BE2C (cell line): ENCODE measurements around the gene TYK2.
A peak's percentile ranks its signal among the peaks of the same experiment; 100 is the strongest.
"Not testable (repeated sequence)": the region's sequence is repeated elsewhere in the genome, so short reads cannot be mapped to it uniquely, and the experiment has no call there.

Source experiments
- DNase-seq: peaks from one replicate; pipeline ENCODE4 v3.0.0-alpha.2; 2020
- H3K27me3 ChIP-seq: fragments of 250-450 bp; sonication (Bioruptor Pico); 2 replicates; pipeline ENCODE4 v1.5.1; 2020; ENCODE audit warnings: mild to moderate bottlenecking
- H3K36me3 ChIP-seq: fragments of 250-450 bp; sonication (Bioruptor Pico); 2 replicates; pipeline ENCODE4 v1.5.1; 2020; ENCODE audit warnings: mild to moderate bottlenecking
- H3K4me1 ChIP-seq: fragments of 250-450 bp; sonication (Bioruptor Pico); 2 replicates; pipeline ENCODE4 v1.5.1; 2020
- H3K4me3 ChIP-seq: 2 replicates; pipeline ENCODE4 v1.5.1; 2011; ENCODE audit warnings: low read depth, low read length
- H3K9me3 ChIP-seq: fragments of 250-450 bp; sonication (Bioruptor Pico); 2 replicates; pipeline ENCODE4 v1.5.1; 2020
- TF ChIP-seq, protein P1 (sequence below): IDR thresholded peaks from 2 replicates; pipeline ENCODE4 v1.5.1; 2012; ENCODE audit warnings: mild to moderate bottlenecking, low read depth, low read length

Gene TYK2

DNA sequence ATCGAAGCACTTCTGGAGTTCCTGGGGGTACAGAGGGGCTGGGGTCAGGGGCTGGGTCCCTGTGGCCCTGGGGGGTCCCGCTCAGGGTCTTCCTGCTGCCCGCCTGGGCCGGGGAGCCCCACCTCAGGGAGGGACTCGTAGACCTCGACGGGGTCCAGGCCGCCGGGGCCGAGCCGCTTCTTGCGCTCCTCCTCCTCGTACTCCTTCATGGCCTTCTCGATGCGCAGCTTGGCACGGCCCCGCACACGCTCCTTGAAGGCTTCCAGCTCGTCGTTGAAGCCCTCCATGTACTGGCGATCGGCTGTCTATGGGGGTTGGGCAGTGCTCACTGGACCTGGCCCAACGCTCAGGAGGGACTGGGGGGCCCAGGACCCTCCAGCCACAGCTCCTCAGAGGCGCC lies 12.8 kb upstream of the TYK2 start:
- Histone ChIP-seq H3K4me1 (no peaks in the 10 kb centered on the region), H3K27me3 (no peaks in the 10 kb centered on the region), H3K4me3 (no peak overlapping the region), H3K36me3 (peaks cover 49% of the 10 kb centered on the region), H3K9me3 (no peaks in the 10 kb centered on the region)
- no peak for DNase-seq
- TF ChIP-seq, protein P1, sequence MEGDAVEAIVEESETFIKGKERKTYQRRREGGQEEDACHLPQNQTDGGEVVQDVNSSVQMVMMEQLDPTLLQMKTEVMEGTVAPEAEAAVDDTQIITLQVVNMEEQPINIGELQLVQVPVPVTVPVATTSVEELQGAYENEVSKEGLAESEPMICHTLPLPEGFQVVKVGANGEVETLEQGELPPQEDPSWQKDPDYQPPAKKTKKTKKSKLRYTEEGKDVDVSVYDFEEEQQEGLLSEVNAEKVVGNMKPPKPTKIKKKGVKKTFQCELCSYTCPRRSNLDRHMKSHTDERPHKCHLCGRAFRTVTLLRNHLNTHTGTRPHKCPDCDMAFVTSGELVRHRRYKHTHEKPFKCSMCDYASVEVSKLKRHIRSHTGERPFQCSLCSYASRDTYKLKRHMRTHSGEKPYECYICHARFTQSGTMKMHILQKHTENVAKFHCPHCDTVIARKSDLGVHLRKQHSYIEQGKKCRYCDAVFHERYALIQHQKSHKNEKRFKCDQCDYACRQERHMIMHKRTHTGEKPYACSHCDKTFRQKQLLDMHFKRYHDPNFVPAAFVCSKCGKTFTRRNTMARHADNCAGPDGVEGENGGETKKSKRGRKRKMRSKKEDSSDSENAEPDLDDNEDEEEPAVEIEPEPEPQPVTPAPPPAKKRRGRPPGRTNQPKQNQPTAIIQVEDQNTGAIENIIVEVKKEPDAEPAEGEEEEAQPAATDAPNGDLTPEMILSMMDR: no peak

DNA sequence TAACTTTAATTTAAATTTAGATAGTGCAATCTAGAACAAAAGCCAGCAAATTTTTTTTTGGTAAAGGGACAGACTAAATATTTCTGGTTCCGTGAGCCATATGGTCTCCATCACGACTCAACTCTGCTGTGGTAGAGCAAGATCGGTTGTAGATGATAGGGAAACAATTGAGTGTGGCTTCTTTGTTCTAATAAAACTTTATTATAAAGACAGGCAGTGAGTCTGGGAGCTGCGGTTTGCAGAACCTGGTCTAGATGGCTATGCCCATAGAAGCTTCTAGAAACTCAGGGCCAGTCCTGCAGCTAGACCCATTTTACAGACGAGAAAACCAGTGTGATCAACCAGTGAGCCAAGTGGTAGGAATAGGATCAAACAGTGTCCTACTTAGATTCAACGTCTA lies 11.7 kb upstream of the TYK2 start:
- no peaks in the 10 kb centered on the region for H3K9me3 ChIP-seq
- H3K27me3 ChIP-seq: no peaks in the 10 kb centered on the region
- no peak overlapping the region for H3K4me3 ChIP-seq
- no peak for DNase-seq
- peaks cover 49% of the 10 kb centered on the region for H3K36me3 ChIP-seq
- TF ChIP-seq, protein P1: no peak
- H3K4me1 ChIP-seq: no peaks in the 10 kb centered on the region

DNA sequence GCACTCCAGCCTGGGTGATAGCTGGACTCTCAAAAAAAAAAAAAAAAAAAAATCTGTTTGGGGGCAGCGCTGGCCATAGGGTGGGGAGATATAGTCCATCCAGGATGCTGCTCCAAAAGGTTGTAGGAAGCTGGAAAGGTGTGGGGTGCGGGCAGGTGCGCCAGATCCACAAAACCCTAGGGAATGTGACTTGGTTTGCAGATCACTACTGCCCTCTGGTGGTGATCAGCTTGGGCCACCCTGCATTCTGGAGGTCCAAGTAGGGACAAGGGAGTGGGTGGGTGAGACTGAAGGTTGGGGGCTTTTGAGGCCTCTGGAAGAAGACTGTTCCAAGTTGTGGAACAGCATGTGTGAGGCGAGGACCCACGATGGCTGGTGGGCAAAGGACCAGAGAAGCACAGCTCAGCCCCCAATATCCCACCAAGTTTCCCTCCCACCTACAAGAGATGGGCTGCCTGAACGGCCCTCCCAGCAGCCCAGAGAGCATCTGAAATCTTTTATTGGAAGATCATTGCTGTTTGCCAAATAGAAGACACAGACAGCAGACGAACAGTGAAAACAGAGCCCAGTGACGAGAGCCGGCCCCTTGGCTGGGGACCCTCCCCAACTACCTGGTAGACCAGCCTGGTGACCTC lies 10.4 kb upstream of the TYK2 start:
- TF ChIP-seq, protein P1: peak; percentile 95
- DNase-seq: peak; percentile 78
- no peaks in the 10 kb centered on the region for H3K9me3 ChIP-seq
- H3K4me1 ChIP-seq: no peaks in the 10 kb centered on the region
- H3K4me3 ChIP-seq: no peak overlapping the region
- H3K27me3 ChIP-seq: no peaks in the 10 kb centered on the region
- peaks cover 44% of the 10 kb centered on the region for H3K36me3 ChIP-seq

DNA sequence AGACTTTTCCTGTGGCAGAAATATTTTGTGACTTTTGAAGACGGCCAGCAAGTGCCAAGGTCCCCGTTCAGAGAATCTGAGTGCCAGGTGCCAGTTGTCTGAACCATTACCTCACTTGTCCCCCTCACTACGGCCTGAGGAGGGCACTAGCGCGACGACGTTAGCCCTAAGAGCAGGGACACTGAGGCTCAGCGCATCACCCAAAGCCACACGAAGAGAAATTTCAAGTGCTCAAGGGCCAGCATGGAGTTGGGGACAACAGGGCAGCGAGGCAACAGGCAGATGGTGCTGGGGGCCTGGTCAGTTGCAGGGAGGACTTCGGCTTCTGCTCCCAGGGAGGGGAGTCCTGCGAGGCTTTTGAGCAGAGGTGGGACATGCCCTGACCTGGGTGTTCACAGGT lies 9.5 kb upstream of the TYK2 start:
- peak; percentile 53 for DNase-seq
- Histone ChIP-seq H3K36me3 (peaks cover 37% of the 10 kb centered on the region), H3K4me1 (no peaks in the 10 kb centered on the region), H3K9me3 (no peaks in the 10 kb centered on the region), H3K27me3 (no peaks in the 10 kb centered on the region), H3K4me3 (no peak overlapping the region)
- TF ChIP-seq, protein P1: peak; percentile 40

DNA sequence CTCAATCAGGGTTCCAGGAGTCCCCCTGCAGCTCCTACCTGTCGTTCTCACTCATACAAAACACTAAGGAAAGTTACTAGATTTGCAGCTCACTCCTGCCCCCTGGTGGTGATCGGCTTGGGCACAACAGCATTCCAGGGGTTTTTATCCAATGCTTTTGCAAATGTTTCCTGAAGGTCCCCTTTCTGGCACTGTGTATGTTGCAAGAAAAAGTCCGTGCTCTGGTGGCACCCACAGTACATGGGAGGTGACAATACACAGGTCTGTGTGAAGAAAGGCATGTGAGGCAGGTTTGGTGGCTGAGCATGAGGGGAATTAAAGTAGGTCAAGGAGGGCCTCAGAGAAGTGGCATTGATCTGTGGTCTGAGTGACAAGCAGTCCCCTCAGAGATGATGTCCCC lies 8.6 kb upstream of the TYK2 start:
- Histone ChIP-seq H3K27me3 (no peaks in the 10 kb centered on the region), H3K4me3 (no peak overlapping the region), H3K36me3 (peaks cover 28% of the 10 kb centered on the region), H3K4me1 (no peaks in the 10 kb centered on the region), H3K9me3 (no peaks in the 10 kb centered on the region)
- peak; percentile 87 for DNase-seq
- TF ChIP-seq, protein P1: peak; percentile 96

DNA sequence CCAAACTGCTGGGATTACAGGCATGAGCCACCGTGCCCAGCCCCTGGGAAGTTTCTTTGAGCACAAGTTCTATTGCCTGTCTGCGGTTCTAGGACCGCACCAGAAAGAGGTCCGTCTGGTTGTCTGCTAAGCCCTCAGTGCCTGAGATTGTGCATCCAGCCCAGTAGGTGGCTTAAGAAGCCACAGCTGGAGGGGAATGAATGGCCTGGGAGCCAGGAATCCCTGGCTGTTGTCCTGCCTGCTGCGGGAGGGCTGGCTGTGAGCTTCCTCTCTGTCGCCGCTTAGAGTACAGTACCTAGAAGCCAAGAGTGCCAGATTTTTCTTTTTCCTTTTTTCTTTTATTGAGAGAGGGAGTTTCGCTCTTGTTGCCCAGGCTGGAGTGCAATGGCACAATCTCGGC lies 4.2 kb upstream of the TYK2 start:
- TF ChIP-seq, protein P1: no peak

DNA sequence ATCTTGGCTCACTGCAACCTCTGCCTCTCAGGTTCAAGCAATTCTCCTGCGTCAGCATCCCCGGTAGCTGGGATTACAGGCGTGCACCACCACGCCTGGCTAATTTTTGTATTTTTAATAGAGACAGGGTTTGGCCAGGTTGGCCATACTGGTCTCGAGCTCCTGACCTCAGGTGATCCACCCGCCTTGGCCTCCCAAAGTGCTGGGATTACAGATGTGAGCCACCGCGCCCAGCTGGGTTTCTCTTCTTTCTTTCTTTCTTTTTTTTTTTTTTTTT lies 2.8 kb upstream of the TYK2 start:
- H3K36me3 ChIP-seq, H3K4me3 ChIP-seq, DNase-seq, H3K27me3 ChIP-seq, H3K9me3 ChIP-seq, H3K4me1 ChIP-seq: not testable (repeated sequence)

More for the DNA sequence above, 4.2 kb upstream of the TYK2 start:
- Histone ChIP-seq H3K4me3 (no peak overlapping the region), H3K4me1 (peaks cover 2% of the 10 kb centered on the region; the same call in 1 of the 2 replicates), H3K36me3 (no peaks in the 10 kb centered on the region), H3K27me3 (no peaks in the 10 kb centered on the region), H3K9me3 (no peaks in the 10 kb centered on the region)
- DNase-seq: no peak
